ENCODE results near the gene PRKCB. TPM values are rescaled to one million over a fixed set of nuclear protein-coding genes. Genes with fewer than 3 reads are reported as not detected.

The PRKCB gene
- total and polyA plus RNA-seq, 2 of the 8 experiments (the other 6 are each of a cell fraction or from before 2014, with no cell fraction given) = 7.1 to 12.1 TPM

DNA sequence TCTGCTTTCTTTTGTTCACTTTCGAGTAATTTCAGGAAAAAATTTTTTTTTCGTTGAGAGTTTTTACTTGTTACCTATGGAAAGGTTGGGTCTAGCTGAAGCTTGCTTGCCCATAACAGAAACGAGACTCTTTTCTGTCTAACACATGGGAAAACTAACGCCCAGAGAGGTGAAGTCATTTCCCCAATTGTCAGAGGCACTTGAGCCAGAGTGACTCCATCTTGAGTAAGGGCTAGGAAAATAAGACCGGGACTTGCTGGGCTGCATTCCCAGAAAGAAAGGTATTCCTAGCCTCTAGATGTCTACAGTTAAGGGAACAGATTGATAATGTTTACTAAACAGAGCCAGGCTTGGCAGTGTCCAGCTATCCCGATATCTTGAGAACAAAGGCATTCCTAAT lies 26.8 kb downstream of the PRKCB start (continued):
- TF ChIP-seq SP2 (IDR thresholded peaks at IDR 0.05; ENCODE audit: low read length) (no peak), SAP30 (IDR thresholded peaks at IDR 0.05; ENCODE audit: insufficient read depth, insufficient replicate concordance, low read length) (no peak)
